ENCODE results near the gene ADI1.

DNA sequence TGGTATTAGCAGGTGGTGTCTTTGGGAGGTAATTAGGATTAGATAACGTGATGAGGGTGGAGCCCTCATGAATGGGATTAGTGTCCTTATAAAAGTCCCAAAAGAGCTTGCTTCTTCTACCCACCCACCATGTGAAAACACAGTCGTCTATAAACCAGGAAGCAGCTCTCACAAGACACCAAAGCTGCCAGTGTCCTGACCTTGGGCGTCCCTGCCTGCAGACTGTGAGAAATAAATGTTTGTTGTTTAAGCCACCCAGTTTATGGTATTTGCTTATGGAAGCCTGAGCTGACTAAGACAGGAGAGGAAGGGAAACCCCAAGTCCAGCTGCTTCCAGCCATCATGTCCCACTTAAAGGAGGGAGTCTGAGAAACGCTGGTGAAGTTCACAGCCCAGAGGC, 13.6 kb downstream of the ADI1 start:
- TF ChIP-seq, protein P1, sequence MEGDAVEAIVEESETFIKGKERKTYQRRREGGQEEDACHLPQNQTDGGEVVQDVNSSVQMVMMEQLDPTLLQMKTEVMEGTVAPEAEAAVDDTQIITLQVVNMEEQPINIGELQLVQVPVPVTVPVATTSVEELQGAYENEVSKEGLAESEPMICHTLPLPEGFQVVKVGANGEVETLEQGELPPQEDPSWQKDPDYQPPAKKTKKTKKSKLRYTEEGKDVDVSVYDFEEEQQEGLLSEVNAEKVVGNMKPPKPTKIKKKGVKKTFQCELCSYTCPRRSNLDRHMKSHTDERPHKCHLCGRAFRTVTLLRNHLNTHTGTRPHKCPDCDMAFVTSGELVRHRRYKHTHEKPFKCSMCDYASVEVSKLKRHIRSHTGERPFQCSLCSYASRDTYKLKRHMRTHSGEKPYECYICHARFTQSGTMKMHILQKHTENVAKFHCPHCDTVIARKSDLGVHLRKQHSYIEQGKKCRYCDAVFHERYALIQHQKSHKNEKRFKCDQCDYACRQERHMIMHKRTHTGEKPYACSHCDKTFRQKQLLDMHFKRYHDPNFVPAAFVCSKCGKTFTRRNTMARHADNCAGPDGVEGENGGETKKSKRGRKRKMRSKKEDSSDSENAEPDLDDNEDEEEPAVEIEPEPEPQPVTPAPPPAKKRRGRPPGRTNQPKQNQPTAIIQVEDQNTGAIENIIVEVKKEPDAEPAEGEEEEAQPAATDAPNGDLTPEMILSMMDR (conservative IDR thresholded peaks at IDR 0.05; ENCODE audit: low read depth, low read length) = no peak
- TF ChIP-seq POLR2A (IDR thresholded peaks at IDR 0.05; ENCODE audit: low read depth, low read length) = no peak
- no peak for TF ChIP-seq MAZ (IDR thresholded peaks at IDR 0.05; ENCODE audit: borderline replicate concordance, low read depth, low read length)
- no peak for TF ChIP-seq CHD1 (IDR thresholded peaks at IDR 0.05; ENCODE audit: low read depth, low read length)

All from IMR-90 (cell line).